DOHH2 (cell line): ENCODE measurements around the gene ABCG2.

Source experiments
- CTCF ChIP-seq: fragments of 200-600 bp; sonication (generic); IDR thresholded peaks from one replicate; pipeline ENCODE4 v1.5.1; 2014; ENCODE audit warnings: antibody characterized with exemption, mild to moderate bottlenecking, low read depth, low read length; ENCODE audit not compliant: poor library complexity, severe bottlenecking
- EZH2phosphoT487 ChIP-seq: fragments of 200-600 bp; sonication (generic); IDR thresholded peaks from 2 replicates; pipeline ENCODE4 v1.6.1; 2017; ENCODE audit warnings: borderline replicate concordance, mild to moderate bottlenecking, antibody characterized with exemption, low read length, moderate library complexity, mixed read lengths

DNA sequence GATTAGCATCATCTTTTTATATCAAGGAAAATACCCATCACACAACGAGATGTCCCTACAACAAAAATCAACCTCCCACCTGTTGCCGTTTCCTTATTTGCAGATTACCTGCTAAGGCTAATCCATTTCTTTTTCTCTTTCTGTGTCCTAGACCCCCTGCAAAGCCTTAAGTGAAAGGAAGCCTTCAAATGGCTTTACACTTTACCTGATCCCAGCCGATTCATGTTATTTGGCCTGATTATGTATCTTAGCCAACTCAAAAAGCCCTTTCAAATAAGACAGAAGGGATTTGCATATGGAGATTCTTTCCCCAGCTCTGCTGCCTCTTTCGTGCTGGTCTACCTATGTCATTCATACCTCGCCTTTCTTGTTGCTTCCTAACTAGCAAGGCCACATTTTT, 14.4 kb downstream of the ABCG2 start:
- TF ChIP-seq CTCF (no peak), EZH2phosphoT487 (no peak)
